CD4-positive, CD25-positive, alpha-beta regulatory T cell (primary cell): ENCODE data around the gene CALD1. TPM values are rescaled to one million over a fixed set of nuclear protein-coding genes. Genes with fewer than 3 reads are reported as not detected.

Experiments used
- ATAC-seq, 2 donors: fragments of 150-1000 bp; cut with Tn5 transposase; one replicate each; pipeline ENCODE4 v1.10.0; 2021; ENCODE audit warnings: low read depth in 2 of 2, moderate number of reproducible peaks in 2 of 2, moderate library complexity in 1 of 2
- DNase-seq, 3 donors: peaks; one replicate each; pipeline versions ENCODE4 v3.0.0 to v3.0.0-alpha.2; 2012 to 2022; ENCODE audit warnings: mixed read lengths in 1 of 3
- H3K27ac ChIP-seq: one replicate; pipeline ENCODE4 v1.7.0; 2013; ENCODE audit warnings: mild to moderate bottlenecking, low read length; ENCODE audit not compliant: insufficient read depth, poor library complexity, severe bottlenecking
- H3K27me3 ChIP-seq: one replicate; pipeline ENCODE4 v1.7.0; 2013; ENCODE audit warnings: low read length; ENCODE audit not compliant: control insufficient read depth, insufficient read depth
- H3K36me3 ChIP-seq: one replicate; pipeline ENCODE4 v1.7.0; 2013; ENCODE audit warnings: mild to moderate bottlenecking, low read length, moderate library complexity; ENCODE audit not compliant: control insufficient read depth, insufficient read depth
- H3K4me1 ChIP-seq: 2 replicates; pipeline ENCODE4 v1.7.0; 2013; ENCODE audit warnings: mild to moderate bottlenecking, low read length; ENCODE audit not compliant: insufficient read depth, control insufficient read depth, poor library complexity, severe bottlenecking
- H3K4me3 ChIP-seq: one replicate; pipeline ENCODE4 v1.7.0; 2013; ENCODE audit warnings: low read depth, mild to moderate bottlenecking, low read length, moderate library complexity
- H3K9me3 ChIP-seq, 2 experiments: 1 replicate in 1 of 2; 2 replicates in 1 of 2; pipeline ENCODE4 v1.7.0; 2013; ENCODE audit warnings: low read length in 2 of 2, mild to moderate bottlenecking in 1 of 2, moderate library complexity in 1 of 2; ENCODE audit not compliant: control insufficient read depth in 2 of 2
- H3K27ac Mint-ChIP-seq, 3 donors: one replicate each; pipeline ENCODE4 v1.8.0; 2020 to 2022; ENCODE audit warnings: mild to moderate bottlenecking in 3 of 3, mixed read lengths in 3 of 3, moderate library complexity in 2 of 3
- H3K27me3 Mint-ChIP-seq: one replicate; pipeline ENCODE4 v1.8.0; 2022; ENCODE audit warnings: mild to moderate bottlenecking, mixed read lengths
- H3K36me3 Mint-ChIP-seq: one replicate; pipeline ENCODE4 v1.8.0; 2020; ENCODE audit warnings: mixed read lengths
- H3K4me1 Mint-ChIP-seq, 4 donors: one replicate each; pipeline ENCODE4 v1.8.0; 2020 to 2022; ENCODE audit warnings: mixed read lengths in 4 of 4, mild to moderate bottlenecking in 1 of 4
- H3K4me3 Mint-ChIP-seq, 4 donors: one replicate each; pipeline ENCODE4 v1.8.0; 2020 to 2022; ENCODE audit warnings: mild to moderate bottlenecking in 4 of 4, mixed read lengths in 4 of 4, moderate library complexity in 3 of 4
- H3K9me3 Mint-ChIP-seq, 7 donors: one replicate each; pipeline ENCODE4 v1.8.0; 2020 to 2022; ENCODE audit warnings: mixed read lengths in 7 of 7, mild to moderate bottlenecking in 3 of 7, moderate library complexity in 2 of 7
- polyA plus RNA-seq, 4 donors: library from polyadenylated mRNA; unstranded; fragments of 300-500 nt; fragmentation: Illumina TruSeq; gene quantifications; one replicate each; pipeline ENCODE4 v1.2.3, GENCODE V29; 2021
- total RNA-seq: library from RNA; stranded (reverse); gene quantifications from one replicate; pipeline ENCODE4 v1.2.3, GENCODE V29; 2022

Gene CALD1
- total and polyA plus RNA-seq, 5 donors from 2014 or later = 0.10 to 3.9 (median 0.17) TPM; not detected in 2

GRCh38 chr7:134766779-134767519, 12.5 kb upstream of the CALD1 start:
- Mint-ChIP-seq H3K9me3 (peaks cover 0 to 3% (median 0%) of the 10 kb centered on the region in 7 donors), H3K27ac (peak overlapping the region in 1 of 3 donors; percentile 10), H3K36me3 (no peaks in the 10 kb centered on the region), H3K4me1 (no peaks in the 10 kb centered on the region), H3K4me3 (no peak overlapping the region), H3K27me3 (peaks cover 8% of the 10 kb centered on the region)
- Histone ChIP-seq H3K9me3 (no peaks in the 10 kb centered on the region), H3K27ac (no peak overlapping the region), H3K36me3 (no peaks in the 10 kb centered on the region), H3K27me3 (no peaks in the 10 kb centered on the region), H3K4me1 (no peaks in the 10 kb centered on the region), H3K4me3 (no peak overlapping the region)
- no peak for ATAC-seq
- no peak for DNase-seq

DNA sequence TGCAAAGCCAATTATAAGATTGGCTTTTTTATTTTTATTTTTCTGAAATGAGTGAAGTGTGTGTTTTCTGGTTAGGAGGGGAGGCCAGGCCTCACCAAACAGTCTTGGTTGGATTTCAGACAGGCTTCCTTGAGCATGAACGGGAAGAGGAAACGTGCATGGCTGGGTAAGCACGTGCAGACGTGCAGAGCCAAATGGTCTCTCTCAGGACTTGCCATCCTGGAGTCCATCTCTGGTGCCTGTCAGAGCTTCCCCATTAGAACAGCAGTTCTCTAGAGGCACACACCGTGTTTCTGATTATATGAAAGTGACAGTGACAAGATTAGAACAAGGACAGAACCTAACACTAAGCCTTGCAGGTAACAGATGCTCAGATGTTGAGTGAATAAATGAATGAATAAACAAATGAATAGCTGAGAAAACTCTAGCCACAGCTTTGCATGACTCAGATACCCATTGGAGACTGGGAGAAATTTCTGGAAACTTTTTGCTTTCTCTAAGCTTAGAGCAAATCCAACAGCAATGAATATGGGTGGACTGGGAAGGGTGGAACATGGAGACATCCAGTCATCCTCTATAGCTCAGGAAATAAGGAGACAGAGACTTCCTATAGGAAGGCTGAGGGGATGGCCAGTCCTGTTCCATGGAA, 11.8 kb upstream of the CALD1 start:
- Histone ChIP-seq H3K36me3 (no peaks in the 10 kb centered on the region), H3K9me3 (no peaks in the 10 kb centered on the region), H3K4me1 (no peaks in the 10 kb centered on the region), H3K4me3 (no peak overlapping the region), H3K27me3 (no peaks in the 10 kb centered on the region), H3K27ac (no peak overlapping the region)
- Mint-ChIP-seq H3K4me3 (no peak overlapping the region), H3K36me3 (no peaks in the 10 kb centered on the region), H3K9me3 (peaks cover 0 to 3% (median 0%) of the 10 kb centered on the region in 7 donors), H3K27me3 (peaks cover 6% of the 10 kb centered on the region), H3K27ac (no peak overlapping the region), H3K4me1 (no peaks in the 10 kb centered on the region)
- no peak for DNase-seq
- no peak for ATAC-seq

GRCh38 chr7:134768243-134768642, 11.2 kb upstream of the CALD1 start:
- H3K27ac Mint-ChIP-seq = no peak overlapping the region
- H3K9me3 ChIP-seq = no peaks in the 10 kb centered on the region
- no peaks in the 10 kb centered on the region for H3K27me3 ChIP-seq
- H3K4me1 Mint-ChIP-seq = no peaks in the 10 kb centered on the region
- no peak overlapping the region for H3K27ac ChIP-seq
- no peaks in the 10 kb centered on the region for H3K36me3 Mint-ChIP-seq
- H3K9me3 Mint-ChIP-seq = peaks cover 0 to 3% (median 0%) of the 10 kb centered on the region in 7 donors
- no peak for ATAC-seq
- no peaks in the 10 kb centered on the region for H3K4me1 ChIP-seq
- no peak for DNase-seq
- H3K36me3 ChIP-seq = no peaks in the 10 kb centered on the region
- H3K27me3 Mint-ChIP-seq = peaks cover under 1% of the 10 kb centered on the region
- no peak overlapping the region for H3K4me3 ChIP-seq
- H3K4me3 Mint-ChIP-seq = no peak overlapping the region

DNA sequence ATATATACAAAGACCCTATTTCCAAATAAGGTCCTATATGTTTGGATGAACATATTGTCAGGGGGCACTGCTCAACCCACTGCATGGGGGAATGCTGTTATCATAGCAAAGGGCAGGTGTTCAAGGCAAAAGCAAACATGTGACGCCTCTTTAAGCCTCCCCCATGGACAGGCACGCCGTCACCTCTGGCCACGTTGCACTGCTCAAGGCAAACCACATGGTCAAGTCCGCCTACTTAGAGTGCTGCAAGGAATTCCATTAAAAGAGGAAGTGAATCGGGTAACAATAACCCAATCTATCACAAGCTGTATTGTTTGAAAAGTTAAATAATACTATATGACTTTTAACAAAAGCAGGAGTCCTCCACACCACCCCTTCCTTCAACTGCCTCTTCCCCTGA, 8.8 kb upstream of the CALD1 start:
- Histone ChIP-seq H3K4me1 (no peaks in the 10 kb centered on the region), H3K9me3 (no peaks in the 10 kb centered on the region), H3K27me3 (no peaks in the 10 kb centered on the region), H3K36me3 (no peaks in the 10 kb centered on the region), H3K4me3 (no peak overlapping the region), H3K27ac (no peak overlapping the region)
- H3K4me3 Mint-ChIP-seq = no peak overlapping the region
- no peak overlapping the region for H3K27ac Mint-ChIP-seq
- DNase-seq = no peak
- H3K36me3 Mint-ChIP-seq = no peaks in the 10 kb centered on the region
- no peaks in the 10 kb centered on the region for H3K27me3 Mint-ChIP-seq
- no peaks in the 10 kb centered on the region for H3K4me1 Mint-ChIP-seq
- ATAC-seq = no peak
- peaks cover 0 to 3% (median 0%) of the 10 kb centered on the region in 7 donors for H3K9me3 Mint-ChIP-seq

GRCh38 chr7:134771111-134771510, 8.3 kb upstream of the CALD1 start:
- Mint-ChIP-seq H3K4me1 (no peaks in the 10 kb centered on the region), H3K27ac (no peak overlapping the region), H3K9me3 (peaks cover 0 to 3% (median 0%) of the 10 kb centered on the region in 7 donors), H3K36me3 (no peaks in the 10 kb centered on the region), H3K27me3 (no peaks in the 10 kb centered on the region), H3K4me3 (no peak overlapping the region)
- H3K9me3 ChIP-seq = no peaks in the 10 kb centered on the region
- ATAC-seq (no peak), DNase-seq (no peak)
- no peak overlapping the region for H3K4me3 ChIP-seq
- no peaks in the 10 kb centered on the region for H3K36me3 ChIP-seq
- no peaks in the 10 kb centered on the region for H3K27me3 ChIP-seq
- no peak overlapping the region for H3K27ac ChIP-seq
- no peaks in the 10 kb centered on the region for H3K4me1 ChIP-seq

GRCh38 chr7:134771889-134772288, 7.5 kb upstream of the CALD1 start:
- no peaks in the 10 kb centered on the region for H3K9me3 Mint-ChIP-seq
- H3K27ac Mint-ChIP-seq = no peak overlapping the region
- H3K9me3 ChIP-seq = no peaks in the 10 kb centered on the region
- ATAC-seq (no peak), DNase-seq (no peak)
- no peaks in the 10 kb centered on the region for H3K4me1 ChIP-seq
- no peaks in the 10 kb centered on the region for H3K36me3 ChIP-seq
- H3K27me3 ChIP-seq = no peaks in the 10 kb centered on the region
- no peaks in the 10 kb centered on the region for H3K27me3 Mint-ChIP-seq
- no peaks in the 10 kb centered on the region for H3K36me3 Mint-ChIP-seq
- H3K4me3 Mint-ChIP-seq = no peak overlapping the region
- H3K27ac ChIP-seq = no peak overlapping the region
- no peak overlapping the region for H3K4me3 ChIP-seq
- H3K4me1 Mint-ChIP-seq = no peaks in the 10 kb centered on the region

DNA sequence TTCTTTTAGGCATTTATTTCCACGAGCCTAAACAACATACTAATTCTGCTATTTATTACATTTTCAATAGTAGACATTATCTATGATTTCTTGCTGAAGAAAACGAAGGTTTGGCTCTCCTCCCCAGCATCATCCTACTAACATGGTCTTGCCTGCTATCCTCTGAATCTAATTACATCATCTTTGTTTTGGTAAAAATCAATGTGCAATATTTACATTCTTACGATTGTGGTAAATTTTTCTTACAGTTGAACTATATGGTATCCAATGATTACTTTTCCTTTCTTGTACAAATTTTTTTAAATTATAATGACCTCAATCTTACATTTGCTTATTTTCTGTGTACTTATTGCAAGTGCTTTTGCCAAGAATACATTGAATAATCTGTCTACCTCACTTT, 7.0 kb upstream of the CALD1 start:
- Mint-ChIP-seq H3K4me1 (no peaks in the 10 kb centered on the region), H3K9me3 (no peaks in the 10 kb centered on the region), H3K27ac (no peak overlapping the region), H3K36me3 (no peaks in the 10 kb centered on the region), H3K4me3 (no peak overlapping the region), H3K27me3 (no peaks in the 10 kb centered on the region)
- ATAC-seq (no peak), DNase-seq (no peak)
- no peak overlapping the region for H3K4me3 ChIP-seq
- H3K36me3 ChIP-seq = no peaks in the 10 kb centered on the region
- no peaks in the 10 kb centered on the region for H3K9me3 ChIP-seq
- no peaks in the 10 kb centered on the region for H3K27me3 ChIP-seq
- H3K4me1 ChIP-seq = no peaks in the 10 kb centered on the region
- H3K27ac ChIP-seq = no peak overlapping the region

GRCh38 chr7:134773164-134773563, 6.3 kb upstream of the CALD1 start:
- no peak for DNase-seq
- Histone ChIP-seq H3K4me3 (no peak overlapping the region), H3K36me3 (no peaks in the 10 kb centered on the region), H3K9me3 (no peaks in the 10 kb centered on the region), H3K27me3 (no peaks in the 10 kb centered on the region), H3K4me1 (no peaks in the 10 kb centered on the region), H3K27ac (no peak overlapping the region)
- no peak overlapping the region for H3K4me3 Mint-ChIP-seq
- H3K9me3 Mint-ChIP-seq = no peaks in the 10 kb centered on the region
- no peak for ATAC-seq
- no peaks in the 10 kb centered on the region for H3K27me3 Mint-ChIP-seq
- no peaks in the 10 kb centered on the region for H3K36me3 Mint-ChIP-seq
- H3K27ac Mint-ChIP-seq = no peak overlapping the region
- no peaks in the 10 kb centered on the region for H3K4me1 Mint-ChIP-seq
